Measurements from ENCODE around the gene CCDC40.
"Not testable (repeated sequence)": the region's sequence is repeated elsewhere in the genome, so short reads cannot be mapped to it uniquely, and the experiment has no call there.

CCDC40 gene

DNA sequence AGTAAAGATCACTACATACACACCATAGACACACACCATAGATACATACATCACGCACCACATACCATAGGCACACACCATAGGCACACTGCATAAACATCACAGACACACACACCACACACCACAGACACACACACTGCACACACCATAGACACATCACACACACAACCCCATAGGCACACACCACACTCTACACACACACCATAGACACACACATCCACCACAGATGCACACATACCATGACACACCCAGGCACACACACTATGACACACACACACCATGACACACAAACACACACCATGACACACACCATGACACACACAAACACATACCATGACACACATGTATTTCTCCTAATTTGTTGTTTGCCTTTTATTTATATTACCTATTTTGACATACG lies 14.8 kb upstream of the CCDC40 start:
- no peak for DNase-seq (ENCODE audit: low read depth in 2 of 2)

DNA sequence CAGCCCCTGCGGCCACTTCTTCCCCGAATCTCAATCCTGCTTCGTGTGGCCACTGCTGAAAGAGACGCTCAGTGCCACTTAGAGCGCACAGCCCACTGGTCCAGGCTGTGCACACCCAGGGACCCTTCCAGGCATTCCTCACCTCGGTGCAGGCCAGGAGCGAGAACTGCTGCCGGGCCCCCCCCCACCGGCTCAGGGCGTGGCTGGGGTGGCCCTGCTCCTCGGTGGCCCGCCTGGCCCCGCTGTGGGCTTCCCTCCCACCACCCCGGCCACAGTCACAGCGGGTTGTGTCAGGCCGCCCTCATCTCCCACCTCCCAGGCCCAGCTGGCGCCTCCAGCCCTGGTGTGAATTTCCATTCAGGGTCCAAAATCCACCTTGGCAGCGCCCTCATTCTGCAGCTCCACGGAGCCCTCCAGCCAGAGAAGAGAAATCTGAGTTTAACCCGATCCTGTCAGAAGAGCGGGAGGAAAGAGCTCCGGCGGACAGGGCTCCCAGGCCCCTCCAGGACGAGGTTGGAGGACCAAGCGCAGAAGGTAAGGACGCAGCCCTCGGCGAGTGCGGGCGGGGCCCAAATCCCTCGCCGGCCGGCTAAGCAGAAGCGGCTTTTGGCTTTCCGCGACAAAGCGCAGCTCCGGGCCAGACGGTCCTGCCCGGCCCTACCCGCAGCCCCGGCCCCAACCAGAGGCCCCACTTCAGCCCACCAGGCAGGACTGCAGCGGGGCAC lies 12.8 kb upstream of the CCDC40 start:
- DNase-seq (ENCODE audit: low read depth in 2 of 2): no peak

DNA sequence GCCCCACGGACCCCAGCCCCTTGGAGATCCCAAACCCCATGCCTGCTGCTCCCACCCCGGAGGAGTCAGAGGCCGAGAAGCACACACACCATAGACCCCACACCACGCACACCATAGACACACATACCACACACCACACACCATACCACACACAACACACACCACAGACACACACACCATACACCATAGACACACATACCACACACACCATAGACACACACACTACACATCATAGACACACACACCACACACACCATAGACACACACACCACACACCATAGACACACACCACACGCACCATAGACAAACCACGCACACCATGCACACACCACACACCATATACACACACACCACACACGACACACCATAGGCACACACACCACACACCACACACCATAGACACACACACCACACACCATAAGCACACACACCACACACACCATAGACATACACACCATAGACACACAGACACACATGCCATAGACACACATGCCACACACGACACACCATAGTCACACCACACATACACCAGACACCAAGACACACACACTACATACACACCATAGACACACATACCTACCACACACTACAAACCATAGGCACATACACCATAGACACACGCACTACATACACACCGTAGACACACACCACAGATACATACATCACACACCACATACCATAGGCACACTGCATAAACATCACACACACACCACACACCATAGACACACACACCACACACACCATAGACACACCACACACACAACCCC lies 12.1 kb upstream of the CCDC40 start:
- no peak for DNase-seq (ENCODE audit: low read depth in 2 of 2)

DNA sequence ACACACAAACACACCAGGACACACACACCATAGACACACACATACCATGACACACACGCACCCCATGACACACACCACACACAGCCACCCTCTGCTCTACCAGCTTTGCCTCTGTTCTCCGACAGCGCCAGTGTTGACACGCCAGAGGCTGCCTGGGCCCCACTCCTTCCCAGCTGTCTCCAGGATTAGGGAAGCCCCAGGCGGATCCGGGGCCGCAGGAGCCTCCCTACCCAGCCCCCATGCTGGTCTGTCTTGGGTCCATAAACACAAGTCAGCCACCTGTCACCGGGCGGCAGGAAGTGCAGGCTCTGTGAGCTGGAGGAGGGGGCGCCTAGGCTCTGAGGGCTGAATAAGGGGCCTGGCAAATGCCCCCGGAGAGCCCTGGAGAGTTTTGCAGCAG lies 11.3 kb upstream of the CCDC40 start:
- DNase-seq (ENCODE audit: low read depth in 2 of 2): no peak

DNA sequence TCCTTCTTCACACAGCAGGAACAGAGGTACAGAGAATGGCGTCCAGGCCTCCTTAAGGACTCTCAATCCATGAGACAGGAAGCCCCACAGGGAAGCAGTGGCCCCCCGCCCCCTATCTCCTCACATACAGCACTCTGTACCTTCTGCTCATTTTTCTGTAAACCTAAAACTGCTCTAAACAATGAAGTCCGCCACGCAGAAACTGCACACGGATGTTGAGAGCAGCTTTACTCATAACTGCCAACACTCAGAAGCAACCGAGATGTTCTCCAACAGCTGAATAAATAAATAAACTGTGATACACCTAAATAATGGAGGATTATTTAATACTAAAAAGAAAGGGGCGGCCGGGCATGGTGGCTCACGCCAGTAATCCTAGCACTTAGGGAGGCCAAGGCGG lies 10.6 kb upstream of the CCDC40 start:
- no peak for DNase-seq (ENCODE audit: low read depth in 2 of 2)

DNA sequence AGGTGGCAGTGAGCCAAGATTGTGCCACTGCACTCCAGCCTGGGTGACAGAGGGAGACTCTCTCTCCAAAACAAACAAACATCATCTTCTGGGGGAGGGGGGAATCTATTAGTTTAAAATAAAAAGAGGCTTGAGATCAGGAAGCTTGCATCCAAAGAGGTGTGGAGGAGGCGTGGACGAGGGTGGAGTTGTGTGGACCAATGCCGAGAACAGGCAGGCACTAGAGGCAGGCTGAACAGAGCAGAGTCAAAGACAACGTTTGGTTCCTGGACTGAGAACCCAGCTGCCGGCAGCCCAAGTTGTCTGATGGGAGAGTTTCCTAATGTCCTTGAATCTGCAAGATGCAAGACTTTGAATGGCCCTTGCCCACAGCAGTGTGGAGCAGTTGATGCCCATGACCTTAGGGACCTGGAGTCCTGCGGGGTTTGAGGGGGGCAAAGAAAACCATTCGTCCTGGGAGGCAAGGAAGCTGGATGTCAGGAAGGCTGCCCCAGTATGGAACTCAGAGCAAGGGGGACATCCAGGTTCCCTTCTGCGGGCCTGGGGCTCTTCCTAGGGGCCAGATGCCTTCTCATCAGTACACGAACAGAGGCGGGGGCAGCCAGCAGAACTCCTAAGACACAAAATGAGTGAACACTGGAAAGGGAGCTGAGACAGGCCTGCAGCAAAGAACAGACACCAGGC lies 9.9 kb upstream of the CCDC40 start:
- no peak for DNase-seq (ENCODE audit: low read depth in 2 of 2)

DNA sequence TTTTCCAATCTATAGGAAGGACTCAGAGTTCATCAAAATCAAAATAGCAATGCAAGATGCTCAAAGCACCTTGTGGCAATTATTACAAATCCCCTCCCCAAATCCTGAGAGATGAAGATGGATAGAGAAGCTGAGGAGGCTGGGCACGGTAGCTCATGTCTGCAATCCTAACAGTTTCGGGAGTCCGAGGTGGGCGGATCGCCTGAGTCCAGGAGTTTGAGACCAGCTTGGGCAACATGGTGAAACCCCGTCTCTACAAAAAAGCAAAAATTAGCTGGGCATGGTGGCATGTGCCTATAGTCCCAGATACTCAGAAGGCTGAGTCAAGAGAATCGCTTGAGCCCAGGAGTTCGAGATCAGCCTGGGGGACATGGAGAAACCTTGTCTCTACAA lies 9.4 kb upstream of the CCDC40 start:
- no peak for DNase-seq (ENCODE audit: low read depth in 2 of 2)

DNA sequence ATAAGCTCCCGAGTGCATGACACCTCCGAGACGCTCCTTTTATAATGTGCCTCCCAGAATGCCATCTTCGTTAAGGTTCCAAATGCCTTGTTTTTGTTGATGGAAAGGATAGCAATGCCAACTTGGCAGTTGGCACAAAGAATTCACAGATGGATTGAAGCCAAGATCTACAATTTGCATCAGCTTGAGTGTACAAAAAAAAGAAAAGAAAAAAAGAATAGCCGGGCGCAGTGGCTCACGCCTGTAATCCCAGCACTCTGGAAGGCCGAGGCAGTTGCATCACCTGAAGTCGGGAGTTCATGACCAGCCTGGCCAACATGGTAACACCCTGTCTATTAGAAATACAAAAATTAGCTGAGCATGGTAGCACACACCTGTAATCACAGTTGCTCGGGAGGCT lies 8.4 kb upstream of the CCDC40 start:
- DNase-seq (ENCODE audit: low read depth in 2 of 2): no peak

DNA sequence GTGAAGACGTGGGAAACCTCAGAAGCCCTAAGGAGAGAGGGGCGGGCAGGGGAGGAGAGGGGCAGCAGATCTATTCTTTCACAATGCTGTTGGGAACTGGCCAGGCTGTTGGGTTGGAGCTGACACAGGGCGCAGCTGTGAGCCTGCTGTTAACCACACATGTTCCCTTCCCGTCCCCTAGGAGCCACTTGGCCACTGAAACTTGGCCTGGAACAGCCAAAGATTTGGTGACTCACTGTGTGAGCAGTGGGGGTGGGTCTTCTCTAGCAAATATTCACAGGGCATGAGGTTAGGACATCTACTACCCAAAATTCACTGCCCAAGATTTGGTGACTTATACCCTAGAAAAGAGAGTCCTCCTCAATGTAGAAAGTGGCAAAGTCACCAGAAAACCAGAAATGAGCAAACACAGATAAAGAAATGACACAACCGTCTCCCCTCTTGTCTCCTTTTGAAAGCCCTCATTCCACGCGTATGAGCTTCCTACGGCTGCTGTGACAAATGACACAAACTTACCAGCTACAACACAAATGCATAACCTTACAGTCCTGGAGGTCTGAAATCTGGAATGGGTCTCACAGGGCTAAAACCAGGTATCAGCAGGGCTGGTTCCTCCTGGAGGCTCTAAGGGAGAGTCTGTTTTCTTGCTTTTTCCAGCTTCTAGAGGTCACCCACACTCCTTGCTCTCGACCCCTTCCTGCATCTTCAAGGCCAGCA lies 7.0 kb upstream of the CCDC40 start:
- no peak for DNase-seq (ENCODE audit: low read depth in 2 of 2)

DNA sequence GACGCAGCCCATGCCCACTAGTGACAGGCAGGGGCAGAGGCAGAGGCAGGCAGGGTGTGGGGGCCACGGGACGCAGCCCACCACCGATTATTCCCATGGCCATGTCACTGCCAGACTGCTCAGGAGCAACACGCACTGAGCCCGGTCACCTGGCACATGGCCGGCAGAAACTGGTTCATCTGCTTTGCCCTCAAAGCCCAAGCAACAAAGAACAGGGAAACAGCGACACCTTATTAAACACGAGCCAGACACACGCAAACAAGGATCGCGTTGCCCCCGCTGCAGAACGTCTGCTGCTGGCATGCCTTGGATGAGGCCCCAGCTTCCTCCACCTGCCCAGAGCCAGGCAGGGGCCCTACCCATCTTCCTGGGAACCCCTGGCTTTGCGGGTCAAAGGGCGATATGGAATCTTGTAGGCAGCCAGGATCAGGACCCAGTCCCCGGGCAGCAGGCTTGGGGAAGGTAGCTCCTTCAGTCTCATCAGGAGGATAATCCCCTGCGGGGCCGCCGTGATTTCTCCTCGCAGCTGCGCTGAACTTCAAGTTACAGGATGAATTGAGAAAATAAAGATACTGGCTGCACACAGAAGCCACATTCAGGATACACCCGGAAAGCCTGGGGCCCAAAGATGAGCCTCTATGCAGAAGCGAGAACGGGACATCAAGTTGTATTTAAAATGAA lies 5.6 kb upstream of the CCDC40 start:
- DNase-seq (ENCODE audit: low read depth in 2 of 2): no peak

DNA sequence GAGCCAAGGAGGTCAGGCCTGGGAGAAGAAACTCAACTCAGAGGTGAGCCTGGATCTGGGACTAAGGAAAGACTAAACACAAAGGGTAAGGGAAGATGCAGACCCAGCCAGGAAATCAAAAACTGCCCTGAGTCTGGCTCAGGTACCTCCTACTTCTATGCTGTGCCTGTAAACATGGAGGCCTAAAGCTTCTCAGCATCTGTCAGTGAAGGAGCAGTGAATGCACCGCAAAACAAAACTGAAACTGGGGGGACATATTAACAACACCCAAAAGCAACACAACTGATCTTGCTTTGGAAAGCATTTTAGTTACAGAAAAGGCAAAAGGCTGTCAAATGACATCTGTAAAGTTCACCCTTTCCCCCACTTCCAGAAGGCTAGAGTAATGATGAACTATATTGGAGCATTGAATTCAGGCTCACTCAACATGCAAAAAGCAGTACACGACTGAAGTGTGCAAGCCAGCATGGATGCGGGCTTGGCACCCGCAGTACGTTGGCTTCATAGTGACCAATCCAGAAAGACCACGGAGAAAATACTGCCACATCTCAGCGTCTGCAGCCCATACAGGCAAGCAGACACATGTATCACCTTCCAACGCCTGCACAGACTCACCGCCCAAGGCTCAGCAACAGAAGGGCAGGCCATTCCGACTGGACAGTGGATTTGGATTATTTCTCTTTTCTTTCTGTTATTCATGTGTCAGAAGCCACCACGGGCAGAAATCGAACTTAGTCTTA lies 4.6 kb upstream of the CCDC40 start:
- DNase-seq (ENCODE audit: low read depth in 2 of 2): no peak

DNA sequence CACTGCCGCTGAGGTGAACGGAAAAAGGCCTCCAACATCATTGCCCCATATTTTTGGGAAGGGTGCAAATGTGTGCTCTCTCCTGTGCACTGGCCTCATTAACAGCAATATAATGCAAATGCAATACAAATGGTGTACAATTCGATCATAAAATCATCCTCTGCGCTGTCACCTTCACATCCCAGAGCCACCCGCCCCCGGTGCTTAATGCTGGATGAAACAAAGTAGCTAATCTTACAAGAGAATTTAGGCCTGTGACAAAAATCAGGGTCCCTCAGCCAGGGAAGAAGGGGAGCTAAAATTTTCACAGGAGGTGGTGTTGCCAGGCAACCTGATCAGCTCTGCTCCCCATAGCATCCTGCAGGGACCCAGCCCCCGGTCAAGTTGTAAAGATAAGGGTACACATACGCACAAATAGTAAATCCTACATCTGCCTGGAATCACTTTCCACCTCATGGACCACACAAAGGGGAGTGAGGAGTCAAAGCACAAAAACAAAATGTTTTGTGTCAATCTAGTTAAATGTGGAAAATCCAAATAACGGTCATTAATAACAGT lies 3.7 kb upstream of the CCDC40 start:
- DNase-seq (ENCODE audit: low read depth in 2 of 2): no peak

DNA sequence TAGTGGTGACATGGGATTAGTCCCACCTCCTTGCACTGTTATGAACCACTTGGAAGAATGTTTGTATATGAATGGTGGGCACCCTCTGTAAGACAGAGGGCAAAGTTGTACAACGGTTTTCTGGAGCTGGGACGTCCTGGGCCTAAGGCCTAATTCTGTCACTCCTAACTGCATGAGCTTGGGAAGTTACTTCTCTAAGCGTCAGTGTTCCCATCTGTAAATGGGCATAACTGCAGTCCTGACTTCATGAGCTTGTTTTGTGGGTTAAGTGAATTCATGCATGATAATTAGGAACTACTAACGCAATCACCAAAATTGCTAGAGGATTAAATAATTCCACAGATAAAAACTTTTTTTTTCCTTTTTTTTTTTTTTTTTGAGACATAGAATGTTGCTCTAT lies 2.6 kb upstream of the CCDC40 start:
- no peak for DNase-seq (ENCODE audit: low read depth in 2 of 2)

DNA sequence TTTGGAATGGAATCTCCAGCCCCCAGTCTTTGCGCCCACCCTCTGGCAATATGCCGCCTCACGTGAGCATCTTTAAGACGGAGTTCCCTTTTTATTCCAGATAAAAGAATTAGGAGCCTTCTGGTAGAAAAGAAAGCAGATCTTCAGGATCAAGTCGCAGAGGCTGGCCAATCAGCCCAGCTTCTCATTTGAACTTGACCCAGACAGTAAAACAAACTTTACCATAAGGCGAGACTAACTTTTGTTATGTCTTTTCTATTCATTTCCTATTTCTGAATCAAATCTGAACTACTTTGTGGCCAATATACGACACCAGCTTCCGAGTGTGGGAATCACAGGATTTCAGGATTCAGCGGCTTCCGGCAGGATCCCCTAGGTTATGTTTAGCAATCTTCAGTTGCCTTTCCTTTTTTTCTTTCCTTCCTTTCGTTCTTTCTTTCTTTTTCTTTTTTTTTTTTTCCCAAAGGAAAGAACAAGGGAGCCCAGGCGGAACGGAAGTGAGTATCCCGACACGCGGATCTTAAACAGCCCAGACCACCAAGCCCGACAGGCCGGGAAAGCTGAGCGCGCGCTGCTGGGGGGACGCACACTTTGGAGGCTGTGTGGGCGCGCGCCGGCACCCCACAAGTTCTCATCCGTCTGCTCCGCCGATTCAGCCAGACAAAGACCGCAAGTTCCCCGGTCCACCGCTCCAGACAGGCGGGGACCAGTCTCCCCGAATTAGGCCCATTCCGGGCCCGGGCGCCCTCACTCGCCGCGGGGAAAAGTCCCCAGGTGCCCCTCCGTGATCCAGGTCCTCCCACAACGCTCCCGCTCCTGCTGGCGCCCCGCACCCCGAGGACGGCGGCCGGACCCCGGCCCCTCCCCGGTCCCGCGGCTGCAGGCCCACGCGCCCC lies 1.4 kb upstream of the CCDC40 start:
- no peak for DNase-seq (ENCODE audit: low read depth in 2 of 2)

DNA sequence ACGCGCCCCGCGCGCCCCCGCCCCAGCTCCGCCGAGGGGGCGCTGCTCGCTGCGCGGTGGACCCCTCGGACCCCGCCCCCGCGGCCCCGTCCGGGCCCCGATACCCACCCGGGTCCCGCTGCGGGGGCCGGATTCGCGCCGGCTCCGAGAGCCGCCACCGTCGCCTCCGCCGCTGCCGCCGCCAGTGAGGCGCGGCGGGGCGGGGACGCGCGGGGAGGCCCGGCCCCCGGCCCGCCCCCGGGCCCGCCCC lies 830 bp upstream of the CCDC40 start, which contains the start of gene TBC1D16:
Gene TBC1D16, minus strand, starts transcription at position 186 of the 250 bp plus-strand sequence. CDS start 22,325 bp downstream, outside the sequence.
- DNase-seq (ENCODE audit: low read depth in 2 of 2): no peak

DNA sequence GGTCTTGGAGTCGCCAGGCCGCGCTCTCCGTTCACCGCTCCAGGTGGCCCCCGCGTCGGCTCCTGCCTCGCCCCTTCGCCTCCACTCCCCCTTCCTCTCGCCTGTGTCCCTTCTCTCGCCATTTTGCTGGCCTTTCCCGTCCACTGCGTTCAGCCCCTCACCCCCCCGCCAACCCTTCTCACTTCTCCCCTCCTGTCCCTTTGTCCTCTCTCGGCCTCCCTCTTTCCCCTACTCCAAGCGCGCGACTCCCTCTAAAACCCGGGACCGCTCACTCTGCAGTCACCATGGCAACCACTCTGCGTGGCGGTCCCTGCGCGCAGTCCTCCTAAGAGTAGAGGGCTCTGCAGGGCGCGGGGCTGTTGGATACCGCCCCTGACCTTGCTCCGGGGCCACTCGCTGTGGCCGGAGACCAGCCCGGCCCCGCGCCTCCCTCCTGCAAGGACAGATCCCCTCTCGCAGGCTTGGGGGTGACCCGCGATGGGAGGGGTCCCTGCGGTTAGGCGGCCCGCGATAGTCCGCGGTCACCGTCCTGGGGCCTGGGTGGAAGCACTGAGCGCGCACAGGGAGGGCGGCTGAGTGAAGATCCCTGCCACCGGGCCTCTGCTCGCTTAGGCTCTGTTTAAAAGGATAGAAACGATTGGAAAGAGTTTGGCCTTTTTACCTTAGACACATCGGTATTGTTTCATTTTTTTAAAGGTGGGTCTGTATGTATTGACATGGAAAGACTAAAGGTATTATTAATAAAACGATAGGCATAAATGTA lies 454 bp downstream of the CCDC40 start:
- no peak for DNase-seq (ENCODE audit: low read depth in 2 of 2)

DNA sequence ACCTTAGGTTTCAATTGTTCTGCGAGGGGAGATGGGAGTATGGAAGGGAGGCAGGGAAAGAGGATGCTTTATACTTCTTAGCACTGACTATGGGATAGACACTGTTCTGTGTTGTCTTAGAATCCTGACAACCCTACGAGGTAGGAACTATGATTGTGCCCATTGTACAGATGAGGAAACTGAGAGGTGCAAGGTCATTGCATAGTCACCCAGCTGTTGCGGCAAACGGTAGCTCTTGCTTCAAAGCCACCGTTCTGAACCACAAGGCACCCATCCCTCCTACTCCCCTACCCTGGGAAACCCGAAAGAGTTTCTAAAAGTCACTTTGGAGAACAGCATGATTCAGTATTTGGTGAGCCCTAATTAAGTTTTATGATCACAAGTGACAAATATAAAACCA lies 7.5 kb downstream of the CCDC40 start:
- no peak for DNase-seq (ENCODE audit: low read depth in 2 of 2)

DNA sequence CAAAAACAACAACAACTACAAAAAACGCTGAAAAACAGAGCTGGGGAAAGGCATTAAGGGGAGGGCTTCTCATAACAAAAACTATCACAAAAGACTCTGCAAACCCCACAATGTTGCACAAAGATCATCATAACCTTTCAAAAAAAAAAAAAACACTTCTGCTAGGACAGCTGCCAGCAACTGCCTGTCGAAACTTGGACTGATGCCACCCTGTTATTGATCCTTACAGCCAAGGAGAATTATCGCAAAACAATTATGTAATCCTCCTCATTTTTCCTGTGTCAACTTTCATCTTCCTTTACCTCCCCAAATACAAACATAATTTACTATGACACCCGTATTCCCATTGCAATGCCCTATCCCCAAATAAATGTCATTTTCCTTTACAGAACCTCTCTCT lies 9.3 kb downstream of the CCDC40 start:
- DNase-seq (ENCODE audit: low read depth in 2 of 2): no peak

DNA sequence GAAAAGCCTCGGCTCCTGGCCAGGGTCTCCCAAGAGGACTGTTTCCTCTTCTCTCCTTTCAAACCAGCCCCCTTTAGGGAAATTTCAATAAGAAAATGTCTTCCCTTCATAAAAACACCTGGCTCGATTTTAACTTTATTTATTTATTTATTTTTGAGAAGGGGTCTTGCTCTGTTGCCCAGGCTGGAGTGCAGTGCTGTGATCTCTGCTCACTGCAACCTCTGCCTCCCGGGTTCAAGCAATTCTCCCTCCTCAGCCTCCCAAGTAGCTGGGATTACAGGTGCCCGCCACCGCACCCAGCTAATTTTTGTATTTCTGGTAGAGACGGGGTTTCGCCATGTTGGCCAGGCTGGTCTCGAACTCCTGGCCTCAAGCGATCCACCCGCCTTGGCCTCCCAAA lies 10.3 kb downstream of the CCDC40 start:
- DNase-seq (ENCODE audit: low read depth in 2 of 2): not testable (repeated sequence)

Measured in activated CD4-positive, alpha-beta T cell treated with anti-CD3 and anti-CD28 coated beads for 24 hours (primary cell).